ENCODE results near the gene GDPD5. TPM values are rescaled to one million over a fixed set of nuclear protein-coding genes. Genes with fewer than 3 reads are reported as not detected.

GDPD5 gene
- total RNA-seq, 1 donor from 2014 or later = 36.6 TPM

- DNase-seq (ENCODE audit: extremely low spot score in 2 of 2) = no peak
- Histone ChIP-seq H3K4me3 (peak overlapping the region; percentile 67 to 89), H3K4me1 (peaks cover 27% of the 10 kb centered on the region), H3K27me3 (no peaks in the 10 kb centered on the region), H3K27ac (peak overlapping the region; percentile 88), H3K9me3 (no peaks in the 10 kb centered on the region), H3K36me3 (peaks cover 0 to 42% of the 10 kb centered on the region in 2 donors)
- intact Hi-C loops (cut with DNase I) = no loop called here
- TF ChIP-seq POLR2AphosphoS5 (IDR thresholded peaks at IDR 0.05; ENCODE audit: insufficient read depth in 1 of 2, low read depth in 1 of 2) (no peak), CTCF (IDR thresholded peaks at IDR 0.05) (no peak), POLR2A (IDR thresholded peaks at IDR 0.05) (no peak)
These were observed 125.4 kb downstream of the GDPD5 start for GRCh38 chr11:75400146-75400865.

GRCh38 chr11:75399344-75400145 is 126.2 kb downstream of the GDPD5 start, which contains the start of gene RPS3:
TSS of gene RPS3 (plus strand) at chr11:75399518. CDS start at chr11:75399548, 30 bp downstream.
- peaks cover 27% of the 10 kb centered on the region for H3K4me1 ChIP-seq
- H3K27ac ChIP-seq = peak within 1 kb of the TSS; percentile 88
- TF ChIP-seq POLR2AphosphoS5 (IDR thresholded peaks at IDR 0.05; ENCODE audit: insufficient read depth in 1 of 2, low read depth in 1 of 2) = peak; percentile 98 to 100
- peak in 1 of 2 donors; percentile 80 for TF ChIP-seq POLR2A (IDR thresholded peaks at IDR 0.05)
- TF ChIP-seq CTCF (IDR thresholded peaks at IDR 0.05) = peak in 2 of 3 experiments; percentile 6 to 20
- H3K36me3 ChIP-seq = peaks cover 0 to 35% of the 10 kb centered on the region in 2 donors
- peak in 1 of 2 donors; percentile 92 for DNase-seq (ENCODE audit: extremely low spot score in 2 of 2)
- no peaks in the 10 kb centered on the region for H3K27me3 ChIP-seq
- no peaks in the 10 kb centered on the region for H3K9me3 ChIP-seq
- peak within 1 kb of the TSS; percentile 67 to 89 for H3K4me3 ChIP-seq
- intact Hi-C loops (cut with DNase I) = no loop called here

GRCh38 chr11:75398906-75399305 is 126.8 kb downstream of the GDPD5 start:
- no peak for DNase-seq (ENCODE audit: extremely low spot score in 2 of 2)
- peaks cover 0 to 28% of the 10 kb centered on the region in 2 donors for H3K36me3 ChIP-seq
- H3K27ac ChIP-seq = peak overlapping the region; percentile 88
- no peaks in the 10 kb centered on the region for H3K9me3 ChIP-seq
- TF ChIP-seq POLR2AphosphoS5 (IDR thresholded peaks at IDR 0.05; ENCODE audit: insufficient read depth in 1 of 2, low read depth in 1 of 2) = no peak
- no peak for TF ChIP-seq CTCF (IDR thresholded peaks at IDR 0.05)
- no peak for TF ChIP-seq POLR2A (IDR thresholded peaks at IDR 0.05)
- peak overlapping the region in 1 of 2 donors; percentile 67 for H3K4me3 ChIP-seq
- no peaks in the 10 kb centered on the region for H3K27me3 ChIP-seq
- peaks cover 27% of the 10 kb centered on the region for H3K4me1 ChIP-seq
- intact Hi-C loops (cut with DNase I) = no loop called here

- H3K9me3 ChIP-seq = no peaks in the 10 kb centered on the region
- no peaks in the 10 kb centered on the region for H3K36me3 ChIP-seq
- H3K4me1 ChIP-seq = no peaks in the 10 kb centered on the region
- no peak for DNase-seq (ENCODE audit: extremely low spot score in 2 of 2)
- TF ChIP-seq POLR2A (IDR thresholded peaks at IDR 0.05) (no peak), POLR2AphosphoS5 (IDR thresholded peaks at IDR 0.05; ENCODE audit: insufficient read depth in 1 of 2, low read depth in 1 of 2) (no peak), CTCF (IDR thresholded peaks at IDR 0.05) (no peak)
- no peak overlapping the region for H3K4me3 ChIP-seq
- intact Hi-C loops (cut with DNase I) = no loop called here
- no peaks in the 10 kb centered on the region for H3K27me3 ChIP-seq
- H3K27ac ChIP-seq = no peak overlapping the region
These were observed 131.5 kb downstream of the GDPD5 start for GRCh38 chr11:75394085-75394840.

Measured in vagina (tissue), 2 donors.